ENCODE results near the gene GPX2.

DNA sequence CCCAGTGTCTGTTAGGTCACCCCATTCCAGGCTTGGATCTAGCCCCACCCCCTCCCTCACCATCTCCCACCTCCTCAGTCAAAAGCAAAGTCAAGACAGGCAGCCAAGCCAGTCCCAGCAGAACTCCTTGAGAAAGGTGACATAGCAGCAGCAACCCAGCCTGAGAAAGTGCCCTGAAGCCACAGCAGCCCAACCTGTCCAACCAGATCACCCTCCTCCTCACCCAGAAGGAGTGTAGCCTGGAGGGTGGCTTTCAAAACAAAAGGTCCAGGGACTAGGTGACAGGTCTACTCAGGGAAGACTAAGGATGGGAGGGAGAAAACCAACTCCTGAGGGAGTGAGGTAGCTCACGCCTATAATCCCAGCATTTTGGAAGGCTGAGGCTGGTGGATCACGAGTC lies 24.4 kb upstream of the GPX2 start:
- no peak for TF ChIP-seq TAF1 (IDR thresholded peaks at IDR 0.05; ENCODE audit: low read depth, low read length)
- no peak for TF ChIP-seq POLR2A (IDR thresholded peaks at IDR 0.05; ENCODE audit: low read depth, low read length)
- TF ChIP-seq POLR2AphosphoS5 (IDR thresholded peaks at IDR 0.05; ENCODE audit: low read depth, low read length), result no peak

Data from GM12891 (cell line).